GM11168 (cell line): ENCODE results near the gene LRRC41.
"Not testable (repeated sequence)": the region's sequence is repeated elsewhere in the genome, so short reads cannot be mapped to it uniquely, and the experiment has no call there.

ENCODE experiments used
- in situ Hi-C: fragments of 300-500 bp; cut with MboI; formaldehyde crosslinking; loops from one replicate; pipeline ENCODE4 v1.12.0; 2022; ENCODE audit warnings: low sequenced_read_pairs; ENCODE audit not compliant: unreplicated experiment

Gene LRRC41

GRCh38 chr1:46246548-46247435 lies 56.6 kb downstream of the LRRC41 start:
- in situ Hi-C loops, result no loop called here

GRCh38 chr1:46246136-46246535 lies 57.3 kb downstream of the LRRC41 start:
- in situ Hi-C loops, result not testable (repeated sequence)

GRCh38 chr1:46244656-46245371 lies 58.6 kb downstream of the LRRC41 start:
- in situ Hi-C loops, result no loop called here

GRCh38 chr1:46243831-46244230 lies 59.6 kb downstream of the LRRC41 start:
- in situ Hi-C loops, result not testable (repeated sequence)

- in situ Hi-C loops, result no loop called here
These were observed 60.5 kb downstream of the LRRC41 start for GRCh38 chr1:46242918-46243317.

GRCh38 chr1:46241733-46242132 lies 61.7 kb downstream of the LRRC41 start:
- in situ Hi-C loops, result not testable (repeated sequence)

- in situ Hi-C loops, result not testable (repeated sequence)
These were observed 64.6 kb downstream of the LRRC41 start for GRCh38 chr1:46238865-46239264.

GRCh38 chr1:46236882-46237281 lies 66.5 kb downstream of the LRRC41 start:
- in situ Hi-C loops, result no loop called here

GRCh38 chr1:46231231-46231630 lies 72.2 kb downstream of the LRRC41 start:
- in situ Hi-C loops, result not testable (repeated sequence)
